CD4-positive, alpha-beta T cell treated with Interleukin-1 beta for 1 hour (primary cell): ENCODE data around the gene GJA4.
"Not testable (repeated sequence)": the region's sequence is repeated elsewhere in the genome, so short reads cannot be mapped to it uniquely, and the experiment has no call there.

Experiments
- DNase-seq, 2 donors: peaks; one replicate each; pipeline ENCODE4 v3.0.0-alpha.2; 2020 to 2022

The GJA4 gene

GRCh38 chr1:34792424-34792823, 375 bp upstream of the GJA4 start:
- DNase-seq, result no peak

DNA sequence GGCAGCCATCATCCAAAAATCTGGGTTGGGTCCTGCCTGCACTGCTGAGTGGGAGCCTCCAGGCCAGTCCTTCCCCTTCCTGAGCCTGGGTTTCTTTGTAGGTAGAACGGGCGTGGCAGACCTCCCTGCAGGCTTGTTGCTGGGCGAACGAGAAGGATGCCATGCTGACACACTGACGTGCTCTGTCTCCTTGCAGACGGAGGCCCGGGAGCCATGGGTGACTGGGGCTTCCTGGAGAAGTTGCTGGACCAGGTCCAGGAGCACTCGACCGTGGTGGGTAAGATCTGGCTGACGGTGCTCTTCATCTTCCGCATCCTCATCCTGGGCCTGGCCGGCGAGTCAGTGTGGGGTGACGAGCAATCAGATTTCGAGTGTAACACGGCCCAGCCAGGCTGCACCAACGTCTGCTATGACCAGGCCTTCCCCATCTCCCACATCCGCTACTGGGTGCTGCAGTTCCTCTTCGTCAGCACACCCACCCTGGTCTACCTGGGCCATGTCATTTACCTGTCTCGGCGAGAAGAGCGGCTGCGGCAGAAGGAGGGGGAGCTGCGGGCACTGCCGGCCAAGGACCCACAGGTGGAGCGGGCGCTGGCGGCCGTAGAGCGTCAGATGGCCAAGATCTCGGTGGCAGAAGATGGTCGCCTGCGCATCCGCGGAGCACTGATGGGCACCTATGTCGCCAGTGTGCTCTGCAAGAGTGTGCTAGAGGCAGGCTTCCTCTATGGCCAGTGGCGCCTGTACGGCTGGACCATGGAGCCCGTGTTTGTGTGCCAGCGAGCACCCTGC, 1.4 kb downstream of the GJA4 start:
- no peak for DNase-seq

- DNase-seq, result no peak
Measured at GRCh38 chr1:34794790-34795180, 2.0 kb downstream of the GJA4 start.

DNA sequence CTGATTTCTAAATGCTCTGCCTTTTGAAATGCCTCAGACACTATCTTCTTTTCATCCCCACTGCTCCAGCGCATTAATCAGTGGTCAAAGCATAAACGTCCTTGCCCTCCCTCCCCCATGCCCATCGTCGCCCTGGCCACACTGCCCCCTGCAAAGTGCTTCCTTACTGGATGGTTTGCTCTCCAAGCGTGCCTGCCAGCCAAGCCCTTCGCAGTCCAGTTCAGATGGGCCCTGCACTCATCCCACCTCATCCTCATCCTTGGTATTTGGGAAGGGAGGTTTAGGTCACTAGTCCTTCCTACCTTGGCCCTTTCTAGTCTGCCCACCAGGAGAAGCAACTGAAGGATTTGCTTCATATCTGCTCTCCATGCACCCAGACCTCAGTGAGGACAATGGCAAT, 3.1 kb downstream of the GJA4 start:
- no peak for DNase-seq

GRCh38 chr1:34796990-34797389, 4.2 kb downstream of the GJA4 start:
- DNase-seq, result no peak

- DNase-seq, result no peak
Measured at GRCh38 chr1:34800214-34800613, 7.4 kb downstream of the GJA4 start.

DNA sequence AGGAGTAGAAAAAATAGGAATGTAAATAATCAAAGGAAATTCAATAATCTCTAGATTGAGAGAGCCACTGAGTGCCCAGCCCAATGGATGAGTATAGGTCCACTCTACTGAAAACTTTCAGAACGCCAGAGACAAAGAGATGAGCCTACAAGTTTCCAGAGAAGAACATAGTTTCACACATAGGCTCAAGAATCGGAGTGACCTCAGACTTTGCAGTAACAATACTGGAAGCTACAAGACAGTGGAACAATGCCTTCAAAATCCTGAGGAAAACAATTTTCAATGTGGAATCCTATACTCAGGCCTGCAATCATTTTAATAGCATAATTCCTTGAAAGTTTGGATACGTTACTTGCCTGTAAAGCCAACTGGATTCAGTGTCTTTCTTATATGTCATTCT, 11.0 kb downstream of the GJA4 start:
- no peak for DNase-seq

DNA sequence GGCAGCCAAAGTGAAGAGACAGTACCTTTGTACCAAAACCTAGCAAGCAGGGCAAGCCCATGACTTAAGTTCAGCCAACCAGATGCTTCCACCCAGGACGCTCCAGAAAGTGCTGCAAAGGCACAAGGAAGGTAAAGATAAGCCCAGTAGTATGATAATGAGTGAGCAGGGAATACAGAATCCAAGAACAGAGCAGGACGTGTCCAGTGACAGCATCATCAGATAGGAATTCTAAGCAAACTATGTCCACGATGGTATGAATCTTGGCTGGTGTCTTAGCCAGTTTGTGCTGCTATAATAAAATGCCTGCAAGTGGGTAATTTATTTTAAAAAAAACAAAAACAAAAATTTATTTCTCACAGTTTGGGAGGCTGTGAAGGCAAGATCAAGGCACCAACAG, 13.6 kb downstream of the GJA4 start:
- DNase-seq, result no peak

DNA sequence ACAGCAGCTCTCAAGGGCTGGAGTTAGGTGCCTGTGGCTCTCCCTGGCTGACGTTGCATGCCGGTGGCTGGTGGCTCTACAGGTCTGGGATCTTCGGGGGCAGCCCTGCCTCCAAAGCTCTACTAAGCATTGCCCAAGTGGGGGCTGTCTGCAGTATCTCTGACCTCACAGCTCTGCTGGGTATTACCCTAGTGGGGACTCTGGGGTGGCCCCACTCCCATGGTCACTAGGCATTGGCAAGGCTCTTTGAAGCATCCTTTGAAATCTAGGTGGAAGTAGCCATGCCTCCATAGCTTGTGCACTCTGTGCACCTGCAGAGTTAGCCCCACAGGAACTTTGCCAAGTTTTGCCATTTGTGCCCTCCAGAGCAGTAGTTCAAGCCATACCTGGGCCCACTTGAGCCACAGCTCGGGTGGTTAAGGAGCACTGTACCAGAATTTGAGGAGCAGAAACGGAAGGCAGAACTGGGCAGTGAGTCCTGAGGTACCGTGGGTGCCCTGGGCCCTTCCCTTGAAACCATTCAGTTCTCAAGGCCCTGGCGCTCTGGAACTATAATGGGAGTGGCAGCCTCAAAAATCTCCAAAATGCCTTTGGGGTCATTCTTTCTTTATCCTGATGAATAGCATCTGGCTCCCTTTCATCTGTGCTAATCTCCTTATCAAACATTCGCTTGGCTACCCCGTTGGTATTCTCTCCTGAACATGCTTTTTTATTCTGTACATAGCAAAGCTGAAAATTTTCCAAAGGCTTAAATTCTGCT, 15.4 kb downstream of the GJA4 start:
- DNase-seq, result no peak

- not testable (repeated sequence) for DNase-seq
Measured at GRCh38 chr1:34810781-34811180, 18.0 kb downstream of the GJA4 start.

GRCh38 chr1:34816332-34816731, 23.5 kb downstream of the GJA4 start:
- DNase-seq, result no peak

GRCh38 chr1:34816778-34817177, 24.0 kb downstream of the GJA4 start:
- no peak for DNase-seq

DNA sequence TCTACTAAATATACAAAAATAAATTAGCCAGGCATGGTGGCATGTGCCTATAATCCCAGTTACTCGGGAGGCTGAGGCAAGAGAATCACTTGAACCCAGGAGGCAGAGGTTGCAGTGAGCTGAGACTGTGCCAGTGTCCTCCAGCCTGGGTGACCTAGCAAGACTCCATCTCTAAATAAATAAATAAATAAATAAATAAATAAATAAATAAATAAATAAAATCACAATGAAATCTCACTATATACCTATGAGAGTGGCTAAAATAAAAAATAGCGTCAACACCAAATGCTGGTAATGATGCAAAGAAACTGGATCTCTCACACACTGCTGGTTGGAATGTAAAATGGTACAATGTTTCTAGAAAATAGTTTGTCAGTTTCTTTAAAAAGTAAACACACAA, 26.1 kb downstream of the GJA4 start:
- not testable (repeated sequence) for DNase-seq

DNA sequence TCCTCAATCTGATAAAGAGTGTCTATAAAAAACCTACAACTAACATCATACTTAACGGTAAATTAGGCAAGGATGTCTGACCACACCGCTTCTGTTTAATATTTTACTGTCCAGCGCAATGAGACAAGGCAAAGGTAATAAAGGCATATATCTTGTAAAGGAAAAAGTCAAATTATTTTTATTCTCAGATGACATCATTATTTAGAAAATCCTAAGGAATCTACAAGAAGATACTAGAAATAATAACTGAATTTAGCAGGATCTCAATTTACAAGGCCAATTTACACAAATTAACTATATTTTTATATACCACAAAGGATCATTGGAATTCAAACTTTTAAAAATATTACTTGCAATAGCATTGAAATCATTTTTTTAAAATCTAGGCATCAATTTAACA, 29.4 kb downstream of the GJA4 start:
- DNase-seq, result no peak

DNA sequence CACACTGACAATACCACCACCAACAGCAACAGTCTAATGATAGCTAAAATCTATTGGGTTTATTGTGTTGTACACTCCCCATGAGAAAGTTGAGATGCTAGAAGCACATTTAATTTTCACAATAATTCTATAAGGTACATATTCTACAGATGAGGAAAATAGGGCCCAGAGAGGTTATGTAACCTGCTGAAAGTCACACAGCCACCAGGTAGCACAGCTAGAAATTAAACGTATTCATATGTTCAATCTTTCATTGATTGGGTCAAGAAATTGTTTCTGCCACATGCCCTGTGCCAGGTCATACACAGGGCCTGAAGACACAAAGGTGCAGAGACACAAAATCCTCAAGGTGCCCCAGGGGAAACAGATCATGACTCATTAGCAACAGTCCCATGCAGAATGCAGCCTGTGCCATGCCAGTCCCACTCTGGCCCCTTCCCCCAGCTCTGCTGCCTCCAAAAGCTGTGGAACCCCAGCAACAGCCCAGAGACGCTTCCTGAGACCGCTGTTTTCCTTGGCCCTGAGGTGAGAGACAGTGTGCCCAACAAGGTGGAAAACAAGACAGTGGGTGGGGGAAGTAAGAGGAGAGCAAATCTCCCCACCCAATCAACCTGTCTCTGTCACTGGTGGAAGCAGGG, 32.1 kb downstream of the GJA4 start:
- no peak for DNase-seq

DNA sequence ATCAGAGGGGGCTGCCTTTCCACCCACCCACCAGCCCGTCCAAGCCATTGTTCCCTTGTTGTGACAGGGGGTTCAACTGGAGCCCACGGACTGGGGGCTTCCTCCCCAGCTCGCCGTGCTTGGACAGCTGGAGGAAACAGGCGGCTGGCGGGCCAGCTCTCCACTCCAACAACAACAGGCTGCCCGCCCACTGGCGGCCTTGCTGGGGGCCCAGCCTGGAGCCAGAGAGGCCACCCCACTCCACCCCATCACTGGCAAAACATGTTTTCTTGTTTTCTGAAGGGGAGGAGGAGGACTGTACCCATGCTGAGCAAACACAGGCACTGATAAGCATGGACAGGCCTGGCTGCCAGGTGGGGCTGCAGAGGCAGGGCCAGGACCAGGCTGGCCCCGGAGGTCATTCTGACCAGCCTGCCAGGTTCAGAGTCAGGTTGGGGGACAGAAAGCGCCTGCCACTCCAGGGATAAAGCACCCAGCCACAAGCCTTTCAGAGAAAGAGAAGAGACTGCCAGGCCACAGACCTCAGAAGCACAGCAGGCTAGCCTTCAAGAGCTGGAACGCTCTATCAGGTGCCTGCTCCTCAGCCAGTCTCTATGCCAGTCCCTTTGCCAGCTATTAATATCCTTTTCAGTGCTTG, 32.8 kb downstream of the GJA4 start:
- no peak for DNase-seq

DNA sequence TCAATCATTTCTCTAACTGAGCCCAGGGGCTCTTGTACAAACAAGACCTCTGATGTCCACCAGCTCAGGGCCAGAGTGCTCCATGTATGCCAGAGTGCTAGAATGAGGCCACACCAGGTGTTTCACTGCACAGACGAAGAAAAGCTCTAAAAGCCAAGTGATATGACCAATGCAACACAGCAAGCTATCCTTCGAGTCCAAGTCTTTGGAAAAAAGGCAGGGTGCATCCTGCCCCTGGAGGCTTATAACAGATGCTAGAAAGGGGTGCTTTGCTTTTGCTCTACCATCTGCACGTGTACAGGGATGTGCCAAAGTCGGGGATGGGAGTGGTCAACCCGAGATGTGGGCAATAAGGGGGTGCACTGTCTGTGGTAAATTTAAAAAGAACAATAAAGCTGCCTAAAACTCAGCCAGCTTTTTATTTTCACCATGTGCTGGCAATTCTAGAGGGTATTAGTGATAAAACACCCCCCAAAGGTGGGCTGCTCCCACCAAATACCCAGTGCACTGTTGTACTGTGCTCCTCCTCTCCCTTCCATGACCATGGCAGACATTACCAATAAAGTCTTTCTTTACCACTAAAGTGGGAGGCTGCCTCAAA, 34.6 kb downstream of the GJA4 start:
- DNase-seq, result no peak

- DNase-seq, result no peak
Measured at GRCh38 chr1:34828611-34829010, 35.8 kb downstream of the GJA4 start.

DNA sequence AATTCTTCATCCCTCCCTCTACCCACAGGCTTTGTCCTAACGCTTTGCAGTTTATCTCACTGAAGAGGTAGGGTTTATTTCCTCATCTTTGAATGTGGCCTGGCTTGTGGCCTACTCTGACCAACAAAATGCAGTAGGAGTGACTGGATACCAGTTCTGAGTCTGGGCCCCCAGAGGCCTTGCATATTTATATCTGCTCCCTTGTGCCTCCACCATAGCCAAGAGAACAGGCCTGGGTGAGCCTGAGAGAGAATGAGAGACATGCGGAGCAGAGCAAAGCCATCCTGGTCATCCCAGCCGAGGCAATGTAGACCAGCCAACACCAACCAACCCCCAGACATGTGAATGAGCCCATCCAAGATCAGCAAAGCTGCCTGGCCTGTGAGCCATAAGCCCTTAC, 36.5 kb downstream of the GJA4 start:
- DNase-seq, result no peak

- no peak for DNase-seq
Measured at GRCh38 chr1:34831721-34832246, 39.0 kb downstream of the GJA4 start.

DNA sequence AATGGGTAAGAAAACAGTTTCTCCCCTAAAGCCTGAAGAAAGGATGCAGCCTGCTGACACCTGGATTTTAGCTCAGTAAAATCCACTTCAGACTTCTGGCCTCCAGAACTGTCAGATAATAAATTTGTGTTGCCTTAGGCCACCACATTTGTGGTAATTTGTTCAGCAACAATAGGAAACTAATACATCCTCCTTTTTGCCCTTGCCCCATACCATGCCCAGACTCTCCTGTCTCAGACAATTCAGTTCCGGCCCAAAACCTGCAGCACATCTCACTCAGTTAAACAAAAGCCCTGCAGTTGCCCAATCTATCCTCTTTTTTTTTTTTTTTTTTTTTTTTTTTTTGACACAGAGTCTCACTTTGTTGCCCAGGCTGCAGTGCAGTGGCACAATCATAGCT, 40.9 kb downstream of the GJA4 start:
- no peak for DNase-seq

DNA sequence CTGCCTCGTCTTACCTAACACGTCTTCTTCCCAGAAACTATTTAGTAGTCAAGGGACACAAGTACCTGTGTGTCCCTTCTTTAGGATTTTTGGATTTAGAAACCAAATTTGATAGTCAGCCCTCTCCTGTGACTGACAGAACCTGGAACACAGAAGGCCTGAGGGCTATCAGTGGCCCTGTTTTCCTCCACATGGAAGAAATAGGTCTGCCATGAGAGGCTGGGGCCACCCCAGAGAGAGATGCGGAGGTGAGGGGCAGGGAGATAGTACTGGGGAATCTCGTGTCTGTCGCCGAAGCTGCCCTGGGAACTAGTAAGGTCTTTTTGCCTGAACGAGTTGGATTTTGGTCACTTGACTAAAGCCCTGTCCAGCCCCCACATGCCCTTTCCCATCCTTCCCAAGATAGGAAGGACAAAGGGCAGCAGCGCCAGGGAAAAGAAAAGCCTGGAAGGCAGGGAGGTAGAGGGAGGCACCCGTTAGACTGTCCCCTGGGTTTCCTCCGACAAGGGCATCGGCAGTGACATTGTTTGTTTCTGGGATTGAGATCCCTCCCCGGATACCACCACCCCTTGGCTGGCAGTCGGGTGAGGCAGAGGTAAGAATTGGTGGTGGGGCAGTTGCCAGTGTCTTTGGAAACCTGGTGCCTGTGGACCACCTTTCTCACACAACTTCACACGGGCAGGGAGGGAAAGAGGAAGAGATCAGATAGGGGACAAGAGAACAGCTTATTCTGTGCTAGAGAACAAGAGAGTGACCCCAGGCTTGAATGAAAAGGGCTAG, 46.9 kb downstream of the GJA4 start:
- no peak for DNase-seq
